Uterus (tissue), 2 donors: ENCODE measurements around the gene TMEM87A.

Experiments used
- CTCF ChIP-seq, 4 experiments: fragments of 200-600 bp in 2 of 4; fragments of 450-650 bp in 2 of 4; sonication (generic) in 2 of 4; IDR thresholded peaks; one replicate each; pipeline ENCODE4 v1.5.1; 2016 to 2019; ENCODE audit warnings: antibody characterized with exemption in 4 of 4, mild to moderate bottlenecking in 2 of 4, moderate library complexity in 1 of 4
- POLR2A ChIP-seq, 2 donors: fragments of 450-650 bp; IDR thresholded peaks; one replicate each; pipeline ENCODE4 v1.6.1; 2016; ENCODE audit warnings: antibody characterized with exemption in 2 of 2, mild to moderate bottlenecking in 1 of 2, moderate library complexity in 1 of 2

DNA sequence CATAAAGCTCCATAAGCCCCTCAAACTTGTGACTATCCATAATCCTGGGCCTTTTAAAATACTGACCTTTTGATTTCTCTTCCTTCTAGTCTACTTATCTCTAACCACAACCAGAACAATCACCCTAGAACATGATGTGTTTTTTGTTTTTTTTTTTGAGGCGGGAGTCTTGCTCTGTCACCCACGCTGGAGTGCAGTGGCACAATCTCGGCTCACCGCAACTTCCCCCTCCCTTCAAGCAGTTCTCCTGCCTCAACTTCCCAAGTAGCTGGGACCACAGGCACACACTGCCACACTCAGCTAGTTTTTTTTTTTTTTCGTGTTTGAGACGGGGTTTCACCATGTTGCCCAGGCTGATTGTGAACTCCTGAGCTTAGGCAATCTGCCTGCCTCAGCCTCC, 90.3 kb downstream of the TMEM87A start:
- no peak for TF ChIP-seq POLR2A (IDR thresholded peaks at IDR 0.05)
- no peak for TF ChIP-seq CTCF (IDR thresholded peaks at IDR 0.05)
